AG09309 (cell line): Measurements from ENCODE around the gene TMEM88.

Experiments used
- DNase-seq: peaks from one replicate; pipeline ENCODE4 v3.0.0-alpha.2; 2010; ENCODE audit warnings: low read depth
- H3K4me3 ChIP-seq: 2 replicates; pipeline ENCODE4 v1.5.1; 2011; ENCODE audit warnings: mild to moderate bottlenecking, low read depth, low read length, moderate library complexity; ENCODE audit not compliant: control insufficient read depth
- TF ChIP-seq, protein P1 (sequence below): IDR thresholded peaks from 2 replicates; pipeline ENCODE4 v1.5.1; 2011; ENCODE audit warnings: mild to moderate bottlenecking, low read depth, low read length, inconsistent platforms; ENCODE audit not compliant: insufficient read depth, control insufficient read depth; ENCODE audit errors: missing control alignments

TMEM88 gene

DNA sequence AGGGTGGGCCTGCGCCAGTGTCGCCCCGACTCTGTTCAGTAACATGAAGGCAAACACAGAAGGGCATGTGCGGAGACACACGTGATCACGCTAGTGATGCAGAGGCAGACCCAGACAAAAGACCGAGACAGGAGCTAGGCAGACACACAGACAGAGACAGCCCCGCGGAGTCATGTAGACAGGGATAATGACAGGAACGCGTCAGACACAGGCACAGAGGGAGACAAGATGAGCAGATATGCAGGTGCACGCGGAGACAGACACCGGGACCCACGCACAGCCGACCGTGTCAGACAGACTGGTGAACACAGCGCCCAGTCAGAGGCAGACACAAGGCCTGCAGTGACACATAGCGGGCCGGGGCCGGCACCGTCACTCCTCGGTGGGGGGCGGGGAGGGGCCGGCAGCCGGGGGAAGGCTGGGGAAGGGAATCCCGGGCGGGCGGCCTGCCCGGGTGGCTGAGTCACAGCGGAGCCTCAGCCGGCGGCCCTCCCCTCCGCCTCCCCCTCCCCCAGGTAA lies 13.4 kb upstream of the TMEM88 start:
- TF ChIP-seq, protein P1, sequence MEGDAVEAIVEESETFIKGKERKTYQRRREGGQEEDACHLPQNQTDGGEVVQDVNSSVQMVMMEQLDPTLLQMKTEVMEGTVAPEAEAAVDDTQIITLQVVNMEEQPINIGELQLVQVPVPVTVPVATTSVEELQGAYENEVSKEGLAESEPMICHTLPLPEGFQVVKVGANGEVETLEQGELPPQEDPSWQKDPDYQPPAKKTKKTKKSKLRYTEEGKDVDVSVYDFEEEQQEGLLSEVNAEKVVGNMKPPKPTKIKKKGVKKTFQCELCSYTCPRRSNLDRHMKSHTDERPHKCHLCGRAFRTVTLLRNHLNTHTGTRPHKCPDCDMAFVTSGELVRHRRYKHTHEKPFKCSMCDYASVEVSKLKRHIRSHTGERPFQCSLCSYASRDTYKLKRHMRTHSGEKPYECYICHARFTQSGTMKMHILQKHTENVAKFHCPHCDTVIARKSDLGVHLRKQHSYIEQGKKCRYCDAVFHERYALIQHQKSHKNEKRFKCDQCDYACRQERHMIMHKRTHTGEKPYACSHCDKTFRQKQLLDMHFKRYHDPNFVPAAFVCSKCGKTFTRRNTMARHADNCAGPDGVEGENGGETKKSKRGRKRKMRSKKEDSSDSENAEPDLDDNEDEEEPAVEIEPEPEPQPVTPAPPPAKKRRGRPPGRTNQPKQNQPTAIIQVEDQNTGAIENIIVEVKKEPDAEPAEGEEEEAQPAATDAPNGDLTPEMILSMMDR: peak; percentile 22
- peak overlapping the region; percentile 83 for H3K4me3 ChIP-seq
- no peak for DNase-seq

DNA sequence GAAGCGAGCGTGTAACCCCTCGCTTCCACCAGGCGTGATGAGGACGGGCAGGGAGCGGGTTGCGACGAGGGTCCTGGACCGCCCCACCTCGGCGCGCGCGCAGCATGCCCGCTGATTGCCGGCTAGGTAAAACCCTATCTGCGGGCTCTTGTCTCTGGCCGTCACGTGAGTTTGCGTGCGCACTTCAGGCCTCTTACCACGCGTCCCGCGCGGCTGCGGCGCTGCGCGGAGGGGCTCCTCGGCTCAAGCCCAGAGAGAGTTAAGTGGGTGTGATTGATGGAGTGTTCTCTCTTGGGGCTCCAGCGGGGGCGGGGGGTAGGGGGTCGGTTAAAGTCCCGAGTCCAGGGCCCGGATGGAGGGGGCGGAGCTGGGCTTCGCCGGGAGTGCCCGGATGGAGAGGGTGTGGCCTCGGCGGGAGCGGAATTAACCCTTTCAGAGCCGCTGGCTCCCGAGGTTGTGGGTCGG lies 12.9 kb upstream of the TMEM88 start:
- no peak for DNase-seq
- TF ChIP-seq, protein P1: no peak
- H3K4me3 ChIP-seq: peak overlapping the region; percentile 83

DNA sequence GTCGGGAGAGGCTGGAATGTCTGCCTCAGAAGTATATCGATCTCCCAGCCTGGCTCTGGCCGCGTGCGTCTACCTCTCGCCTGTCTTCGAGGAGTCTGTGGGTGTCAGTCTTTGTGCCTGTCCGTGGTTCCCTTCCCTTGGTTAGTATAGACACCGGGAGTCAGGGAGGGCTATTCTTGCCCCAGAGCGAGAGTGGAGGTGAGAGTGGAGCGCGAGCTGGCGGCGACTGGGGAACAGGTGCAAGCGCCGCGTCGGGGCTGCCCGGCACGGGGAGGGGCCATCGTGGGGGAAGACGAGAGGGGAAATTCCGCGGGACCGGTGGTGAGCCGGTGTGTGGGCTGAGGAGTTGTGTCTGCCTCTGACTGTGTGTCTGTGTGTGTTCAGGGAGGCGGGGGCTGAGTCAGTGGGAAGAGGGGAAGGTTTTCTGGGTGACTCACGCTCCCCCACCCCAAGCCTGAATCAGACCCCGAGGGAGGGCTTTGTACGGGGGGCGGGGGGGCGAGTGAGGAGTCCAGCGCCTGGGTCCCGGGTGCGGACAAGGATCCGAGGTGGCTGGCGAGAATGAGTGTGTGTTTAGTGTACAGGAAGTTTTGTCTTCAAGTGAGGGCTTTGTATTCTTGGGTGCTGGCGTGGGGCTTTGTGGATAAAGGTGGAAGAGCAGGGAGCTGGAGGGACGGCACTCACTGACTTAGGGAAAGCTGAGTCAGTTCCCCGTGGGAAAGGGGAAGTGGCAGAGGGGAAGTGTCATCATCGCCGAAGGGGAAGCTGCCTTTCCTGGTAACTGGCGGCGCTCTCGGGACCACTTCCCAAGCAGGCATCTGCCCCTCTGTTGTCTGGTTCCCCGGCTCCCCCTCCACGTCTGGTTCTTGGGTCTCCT lies 12.2 kb upstream of the TMEM88 start:
- no peak for DNase-seq
- H3K4me3 ChIP-seq: peak overlapping the region; percentile 83

DNA sequence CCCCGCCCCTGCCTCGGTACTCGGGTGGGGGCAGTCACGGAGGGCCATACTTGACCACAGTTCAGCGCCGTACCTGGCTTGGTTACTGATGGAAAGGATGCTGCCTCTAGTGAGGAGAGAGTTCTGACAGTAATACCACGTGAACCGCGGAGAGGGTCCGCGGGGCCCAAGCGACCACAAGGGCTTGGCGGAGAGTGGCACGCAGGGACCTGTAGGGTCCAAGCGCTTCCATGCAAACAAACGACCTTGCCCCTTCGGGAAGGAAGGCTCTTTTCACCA lies 11.7 kb upstream of the TMEM88 start:
- H3K4me3 ChIP-seq: peak overlapping the region; percentile 83
- TF ChIP-seq, protein P1: no peak
- DNase-seq: no peak

More for the DNA sequence above, 12.2 kb upstream of the TMEM88 start:
- TF ChIP-seq, protein P1: no peak

DNA sequence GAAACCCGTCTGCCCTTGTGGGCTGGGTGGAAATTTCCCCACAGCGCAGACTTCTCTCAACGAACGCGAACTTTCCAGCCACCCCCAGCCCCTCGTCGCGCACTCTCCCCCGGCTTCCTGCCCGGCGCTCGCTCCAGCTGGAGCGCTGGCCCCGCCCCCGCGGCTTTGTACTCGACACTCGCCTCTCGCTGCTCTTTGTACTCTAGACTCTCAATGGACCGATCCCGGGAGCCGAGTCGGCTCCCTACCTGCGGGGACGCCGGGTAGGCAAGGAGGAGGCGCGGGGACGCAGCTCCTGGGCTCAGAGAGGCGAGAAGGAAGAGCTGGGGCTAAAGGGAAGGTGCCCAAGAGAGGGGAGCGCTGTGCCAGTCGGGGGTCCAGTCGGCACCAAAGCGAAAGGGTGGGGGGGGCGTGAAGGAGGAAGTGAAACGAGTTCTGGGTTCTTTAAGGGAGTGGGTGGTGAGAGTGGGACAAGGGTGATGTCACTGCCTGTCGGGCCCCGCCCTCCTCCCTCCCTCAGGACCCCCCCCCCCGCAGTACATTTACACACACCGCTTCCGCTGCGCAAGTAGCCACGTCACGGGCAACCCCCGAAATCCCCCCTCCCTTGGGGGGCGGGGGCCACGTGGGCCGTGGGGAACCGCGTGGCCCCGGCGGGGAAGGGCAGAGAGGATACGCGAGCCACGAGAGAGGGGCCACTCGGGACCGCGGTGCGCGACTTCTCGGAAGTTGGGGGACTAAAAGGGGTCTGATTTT lies 11.2 kb upstream of the TMEM88 start:
- TF ChIP-seq, protein P1: no peak
- DNase-seq: no peak
- H3K4me3 ChIP-seq: peak overlapping the region; percentile 83

DNA sequence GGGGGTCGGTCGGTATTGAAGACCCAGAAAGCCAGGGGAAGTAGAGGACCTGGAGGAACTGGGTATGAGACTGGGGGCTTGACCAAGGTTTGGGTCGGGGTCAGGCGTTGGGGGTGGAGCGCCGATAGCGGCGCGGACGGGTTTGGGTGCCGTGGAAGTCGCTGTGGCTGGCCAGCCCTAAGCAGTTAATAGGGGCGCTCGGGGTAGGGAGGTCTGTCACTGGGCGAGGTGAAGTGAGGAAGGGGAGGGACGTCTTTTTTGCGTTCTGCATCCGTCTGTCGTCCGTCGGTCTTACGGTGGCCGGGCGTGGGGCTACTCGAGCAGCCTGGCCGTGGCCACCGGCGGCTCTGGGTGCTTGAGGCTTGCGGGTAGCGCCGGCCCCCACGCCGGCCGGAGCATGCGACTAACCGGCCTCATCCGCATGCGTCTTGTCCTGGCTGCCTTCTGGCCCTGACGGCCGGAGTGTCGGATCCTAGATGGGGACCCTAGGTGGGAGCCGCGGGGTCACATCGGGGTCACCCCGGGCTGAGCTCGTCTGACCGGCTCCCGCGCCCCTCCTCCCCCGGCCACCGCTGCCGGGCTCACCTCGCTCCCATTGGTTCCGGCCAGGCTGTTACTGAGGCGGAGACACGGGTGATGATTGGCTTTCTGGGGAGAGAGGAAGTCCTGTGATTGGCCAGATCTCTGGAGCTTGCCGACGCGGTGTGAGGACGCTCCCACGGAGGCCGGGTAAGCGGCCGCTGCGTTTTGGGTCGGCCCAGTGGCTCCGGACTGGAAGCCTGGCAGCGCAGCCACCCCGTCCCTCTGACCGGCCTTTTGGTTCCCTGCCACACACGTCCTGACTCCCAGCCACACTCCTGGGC lies 10.3 kb upstream of the TMEM88 start:
- DNase-seq: no peak
- peak overlapping the region; percentile 83 for H3K4me3 ChIP-seq
- TF ChIP-seq, protein P1: no peak
